NOMO-1 treated with DMSO at 0.1 percent for 48 hours (cell line): Measurements from ENCODE around the gene CANT1.

Experiments
- DNase-seq: peaks from one replicate; lab custom pipeline; 2025; ENCODE audit not compliant: unreplicated experiment; lab: John Stamatoyannopoulos, UW

CANT1 gene

GRCh38 chr17:79010304-79010646, 711 bp upstream of the CANT1 start:
- no peak for DNase-seq

GRCh38 chr17:79008666-79009387, 737 bp downstream of the CANT1 start:
- no peak for DNase-seq

GRCh38 chr17:79007504-79008381, 1.8 kb downstream of the CANT1 start:
- no peak for DNase-seq

GRCh38 chr17:79006794-79007503, 2.6 kb downstream of the CANT1 start:
- DNase-seq: no peak

GRCh38 chr17:79006046-79006445, 3.5 kb downstream of the CANT1 start:
- no peak for DNase-seq

- no peak for DNase-seq
Observed at GRCh38 chr17:79005063-79005861, 4.3 kb downstream of the CANT1 start.

- no peak for DNase-seq
Observed at GRCh38 chr17:79003661-79004411, 5.7 kb downstream of the CANT1 start.

- no peak for DNase-seq
Observed at GRCh38 chr17:79002796-79003593, 6.6 kb downstream of the CANT1 start.

- no peak for DNase-seq
Observed at GRCh38 chr17:79002291-79002690, 7.3 kb downstream of the CANT1 start.

GRCh38 chr17:79001190-79002020, 8.2 kb downstream of the CANT1 start:
- DNase-seq: no peak

- no peak for DNase-seq
Observed at GRCh38 chr17:79000396-79001189, 9.0 kb downstream of the CANT1 start.

- DNase-seq: no peak
Observed at GRCh38 chr17:78999947-79000395, 9.6 kb downstream of the CANT1 start.

- DNase-seq: no peak
Observed at GRCh38 chr17:78999056-78999768, 10.4 kb downstream of the CANT1 start.

GRCh38 chr17:78998311-78999055, 11.1 kb downstream of the CANT1 start:
- no peak for DNase-seq

- no peak for DNase-seq
Observed at GRCh38 chr17:78997881-78998280, 11.7 kb downstream of the CANT1 start.

- DNase-seq: no peak
Observed at GRCh38 chr17:78997231-78997741, 12.3 kb downstream of the CANT1 start.
